ENCODE data around the gene RNF31. TPM values are rescaled to one million over a fixed set of nuclear protein-coding genes. Genes with fewer than 3 reads are reported as not detected.
A peak's percentile ranks its signal among the peaks of the same experiment; 100 is the strongest.

Gene RNF31
- total and polyA plus RNA-seq, 2 of the 13 experiments (the other 11 are each of a cell fraction or from before 2014, with no cell fraction given) = 48.2 to 86.8 TPM

GRCh38 chr14:24136684-24137528, 10.4 kb upstream of the RNF31 start (continued):
- TF ChIP-seq ZNF609 (CRISPR knock-in tag; IDR thresholded peaks at IDR 0.05; ENCODE audit: borderline replicate concordance) = peak; percentile 39; the same call in 1 of the 2 replicates
- TF ChIP-seq PAX8 (CRISPR knock-in tag; IDR thresholded peaks at IDR 0.05; ENCODE audit: borderline replicate concordance) = no peak
- no peak for TF ChIP-seq ARID5B (CRISPR knock-in tag; IDR thresholded peaks at IDR 0.05)
- 0 out of 2 replicates have a peak, but pooled peaks have one; percentile 14 for TF ChIP-seq ZBTB21 (CRISPR knock-in tag; IDR thresholded peaks at IDR 0.05)
- TF ChIP-seq, protein P1, sequence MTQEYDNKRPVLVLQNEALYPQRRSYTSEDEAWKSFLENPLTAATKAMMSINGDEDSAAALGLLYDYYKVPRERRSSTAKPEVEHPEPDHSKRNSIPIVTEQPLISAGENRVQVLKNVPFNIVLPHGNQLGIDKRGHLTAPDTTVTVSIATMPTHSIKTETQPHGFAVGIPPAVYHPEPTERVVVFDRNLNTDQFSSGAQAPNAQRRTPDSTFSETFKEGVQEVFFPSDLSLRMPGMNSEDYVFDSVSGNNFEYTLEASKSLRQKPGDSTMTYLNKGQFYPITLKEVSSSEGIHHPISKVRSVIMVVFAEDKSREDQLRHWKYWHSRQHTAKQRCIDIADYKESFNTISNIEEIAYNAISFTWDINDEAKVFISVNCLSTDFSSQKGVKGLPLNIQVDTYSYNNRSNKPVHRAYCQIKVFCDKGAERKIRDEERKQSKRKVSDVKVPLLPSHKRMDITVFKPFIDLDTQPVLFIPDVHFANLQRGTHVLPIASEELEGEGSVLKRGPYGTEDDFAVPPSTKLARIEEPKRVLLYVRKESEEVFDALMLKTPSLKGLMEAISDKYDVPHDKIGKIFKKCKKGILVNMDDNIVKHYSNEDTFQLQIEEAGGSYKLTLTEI (CRISPR knock-in tag; conservative IDR thresholded peaks at IDR 0.05) = no peak
- no peak for TF ChIP-seq FIP1L1 (IDR thresholded peaks at IDR 0.05; ENCODE audit: borderline replicate concordance, insufficient read depth, low read depth, low read length)
- TF ChIP-seq PLRG1 (conservative IDR thresholded peaks at IDR 0.05) = no peak
- TF ChIP-seq ZNF20 (CRISPR knock-in tag; IDR thresholded peaks at IDR 0.05) = no peak
- TF ChIP-seq ZBTB3 (CRISPR knock-in tag; IDR thresholded peaks at IDR 0.05; ENCODE audit: borderline replicate concordance, low read depth) = 0 out of 2 replicates have a peak, but pooled peaks have one; percentile 26
- no peak for TF ChIP-seq JARID2 (CRISPR knock-in tag; IDR thresholded peaks at IDR 0.05; ENCODE audit: insufficient replicate concordance)

All from HepG2 (cell line).